NCI-H1930 (cell line): ENCODE results near the gene MAL.

Experiments
- DNase-seq, 2 experiments: peaks; one replicate each; lab custom pipeline; 2025; lab: John Stamatoyannopoulos, UW

Gene MAL

GRCh38 chr2:95061601-95062183 lies 36.2 kb downstream of the MAL start:
- DNase-seq, result no peak

DNA sequence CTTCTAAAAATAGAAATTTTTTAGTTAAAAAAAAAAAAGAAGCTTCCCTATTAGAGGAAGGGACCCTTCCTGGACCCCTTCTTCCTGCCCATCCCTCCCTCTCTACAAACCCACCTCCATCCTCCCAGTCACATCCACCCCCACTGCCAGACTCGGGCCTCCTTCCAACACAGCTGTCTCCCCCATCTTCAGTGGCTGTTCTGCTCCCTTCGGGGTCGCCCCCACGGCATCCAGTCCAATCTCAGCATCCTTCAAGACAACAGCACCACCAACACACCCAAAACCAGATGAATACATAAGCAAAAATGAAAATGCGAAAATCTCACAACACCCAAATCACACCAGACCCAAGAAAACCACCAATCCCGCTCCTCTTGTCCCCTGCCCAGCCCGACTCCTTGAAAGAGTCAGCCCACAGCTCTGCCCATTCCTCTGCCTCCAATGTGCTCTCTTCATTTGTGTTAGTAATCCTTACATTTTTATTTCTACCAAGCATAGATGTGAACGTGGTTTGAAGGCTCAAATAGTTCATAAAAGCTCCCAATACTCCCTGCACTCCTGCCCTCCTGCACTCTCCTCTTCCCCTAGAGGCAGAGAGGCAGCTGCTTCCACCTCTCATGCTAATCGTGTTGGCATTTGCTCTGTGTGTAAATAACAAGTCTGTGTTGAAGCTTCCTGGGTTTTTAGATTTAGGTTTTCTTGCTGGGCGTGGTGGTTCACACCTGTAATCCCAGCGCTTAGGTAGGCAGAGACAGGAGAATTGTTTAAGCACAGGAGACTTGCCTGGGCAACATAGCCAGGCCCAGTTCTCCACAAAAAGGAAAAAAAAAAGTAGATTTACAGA lies 37.0 kb downstream of the MAL start:
- no peak for DNase-seq

DNA sequence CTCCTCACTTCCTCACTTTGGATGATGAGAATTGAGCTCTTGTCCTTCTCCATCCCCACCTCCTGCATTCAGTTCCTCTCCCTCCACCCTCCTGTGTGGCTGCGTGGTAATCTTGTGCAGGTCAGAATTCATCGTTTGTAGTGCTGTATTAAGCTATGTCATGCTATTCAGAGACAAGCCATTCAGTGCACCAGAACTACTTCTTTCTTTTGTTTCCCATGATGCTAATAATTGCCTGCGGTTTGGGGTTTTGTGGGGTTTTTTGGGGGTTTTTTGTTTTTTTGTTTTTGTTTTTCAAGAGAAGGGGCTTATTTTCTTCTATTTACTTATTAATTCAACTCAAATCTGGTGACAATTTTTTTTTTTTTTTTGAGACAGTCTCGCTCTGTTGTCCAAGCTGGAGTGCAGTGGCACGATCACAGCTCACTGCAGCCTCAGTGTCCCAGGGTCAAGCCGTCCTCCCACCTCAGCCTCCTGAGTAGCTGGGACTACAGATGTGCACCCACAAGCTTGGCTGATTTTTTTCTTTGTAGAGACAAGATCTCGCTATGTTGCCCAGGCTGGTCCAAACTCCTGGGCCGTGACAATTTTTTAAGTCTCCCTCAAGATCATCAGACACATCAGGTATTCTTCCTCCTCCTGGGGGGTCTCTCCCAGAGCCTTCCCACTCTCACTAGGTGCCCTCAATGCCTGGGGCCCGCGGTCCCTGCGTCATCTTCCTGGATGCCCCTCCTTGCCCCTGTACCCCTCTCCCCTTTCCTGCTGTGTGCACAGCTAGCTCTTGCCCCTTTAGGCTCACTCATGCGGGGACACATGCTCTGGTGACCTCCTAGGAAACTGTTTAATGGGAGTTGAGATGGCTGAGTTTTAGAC lies 37.8 kb downstream of the MAL start:
- DNase-seq, result no peak

GRCh38 chr2:95068256-95068655 lies 42.7 kb downstream of the MAL start:
- no peak for DNase-seq

DNA sequence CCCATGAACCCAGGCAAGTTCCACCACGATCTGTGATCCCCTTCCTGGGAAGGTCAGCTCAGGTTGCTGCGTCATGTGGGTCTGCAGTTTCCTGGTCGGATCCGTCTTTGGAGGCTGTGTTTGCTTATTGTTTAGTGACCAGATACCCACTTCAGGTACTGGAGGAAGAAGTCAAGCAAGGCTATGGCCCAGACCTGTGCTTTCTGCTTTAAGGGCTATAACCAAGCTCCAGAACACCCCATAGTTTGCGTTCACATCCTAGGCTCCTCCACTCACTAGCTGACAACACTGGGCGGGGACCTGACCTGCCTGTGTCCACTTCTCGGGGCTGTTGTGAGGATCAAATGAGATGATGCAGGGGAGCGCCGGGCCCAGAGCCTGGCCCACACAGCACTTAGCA lies 44.0 kb downstream of the MAL start:
- no peak for DNase-seq

DNA sequence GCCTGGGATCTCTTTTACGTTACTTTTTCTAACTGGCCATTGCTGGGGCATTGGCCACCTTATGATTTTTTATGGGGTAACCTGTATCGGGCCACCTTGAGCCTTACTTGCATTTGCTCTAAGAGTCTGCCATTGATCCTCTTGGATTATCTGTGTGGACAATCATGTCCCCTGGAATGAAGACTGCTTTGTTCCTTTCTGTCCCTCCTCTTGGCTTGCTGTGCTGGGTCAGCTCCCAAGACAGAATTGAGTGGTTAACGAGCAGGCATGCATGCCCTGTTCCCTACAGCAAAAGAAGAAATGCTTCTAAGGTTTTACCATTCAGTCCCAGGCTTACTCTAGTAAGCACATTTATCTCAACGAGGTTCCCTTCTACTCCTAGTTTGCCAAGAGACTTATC lies 46.3 kb downstream of the MAL start:
- no peak for DNase-seq

DNA sequence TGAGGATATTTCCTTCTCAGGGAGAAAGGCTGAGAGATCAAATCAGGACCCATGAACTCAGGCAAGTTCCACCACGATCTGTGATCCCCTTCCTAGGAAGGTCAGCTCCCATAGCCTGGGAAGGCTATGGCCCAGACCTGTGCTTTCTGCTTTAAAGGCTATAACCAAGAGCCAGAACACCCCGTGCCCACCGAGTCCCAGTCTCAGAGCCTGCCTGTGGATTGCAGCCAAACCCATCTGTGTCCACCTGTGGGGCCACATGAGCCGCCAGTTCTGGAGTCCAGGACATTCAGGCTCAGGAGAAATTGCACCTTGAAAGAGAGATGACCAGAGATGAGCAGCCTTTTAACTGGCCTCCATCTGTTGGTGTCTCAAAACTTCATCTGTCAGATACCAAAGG lies 46.9 kb downstream of the MAL start:
- DNase-seq, result no peak

DNA sequence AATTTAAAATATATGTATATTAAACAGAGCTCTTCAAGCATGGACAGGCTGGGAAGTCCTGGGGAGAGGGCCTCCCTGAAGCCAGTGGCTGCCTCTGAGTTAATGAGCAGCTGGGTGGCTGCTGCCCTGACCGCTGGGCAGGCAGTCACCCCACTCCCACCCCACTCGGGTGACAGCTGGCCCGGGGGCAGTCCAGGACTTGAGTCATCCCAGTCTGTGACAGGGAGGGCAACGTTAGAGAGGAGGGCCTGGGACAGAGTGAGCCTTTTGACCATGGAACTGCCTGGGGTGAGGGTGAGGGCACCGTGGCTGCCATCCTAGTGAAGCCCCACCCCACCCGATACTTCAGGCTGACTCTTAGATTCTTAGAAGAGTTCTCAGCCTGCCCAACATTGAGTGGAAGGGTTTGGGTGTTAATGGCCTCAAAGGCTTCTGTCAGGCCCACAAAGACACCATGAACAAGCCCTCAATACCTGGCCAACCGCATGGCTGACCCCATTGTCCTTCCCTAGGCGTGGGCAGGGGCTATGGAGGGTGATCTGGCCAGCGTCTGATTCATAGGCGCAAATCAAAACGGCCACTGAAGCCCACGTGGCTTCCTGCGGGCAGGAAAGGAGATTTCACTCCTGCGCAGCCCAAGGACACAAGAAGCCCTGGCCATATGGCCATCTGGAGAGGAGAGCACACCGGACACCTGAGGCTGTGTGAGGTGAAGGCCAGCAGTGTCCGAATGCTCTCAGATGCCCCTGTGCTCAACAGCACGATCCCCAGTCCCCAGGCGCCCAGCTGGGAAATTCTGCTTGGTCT lies 48.6 kb downstream of the MAL start:
- DNase-seq, result no peak

DNA sequence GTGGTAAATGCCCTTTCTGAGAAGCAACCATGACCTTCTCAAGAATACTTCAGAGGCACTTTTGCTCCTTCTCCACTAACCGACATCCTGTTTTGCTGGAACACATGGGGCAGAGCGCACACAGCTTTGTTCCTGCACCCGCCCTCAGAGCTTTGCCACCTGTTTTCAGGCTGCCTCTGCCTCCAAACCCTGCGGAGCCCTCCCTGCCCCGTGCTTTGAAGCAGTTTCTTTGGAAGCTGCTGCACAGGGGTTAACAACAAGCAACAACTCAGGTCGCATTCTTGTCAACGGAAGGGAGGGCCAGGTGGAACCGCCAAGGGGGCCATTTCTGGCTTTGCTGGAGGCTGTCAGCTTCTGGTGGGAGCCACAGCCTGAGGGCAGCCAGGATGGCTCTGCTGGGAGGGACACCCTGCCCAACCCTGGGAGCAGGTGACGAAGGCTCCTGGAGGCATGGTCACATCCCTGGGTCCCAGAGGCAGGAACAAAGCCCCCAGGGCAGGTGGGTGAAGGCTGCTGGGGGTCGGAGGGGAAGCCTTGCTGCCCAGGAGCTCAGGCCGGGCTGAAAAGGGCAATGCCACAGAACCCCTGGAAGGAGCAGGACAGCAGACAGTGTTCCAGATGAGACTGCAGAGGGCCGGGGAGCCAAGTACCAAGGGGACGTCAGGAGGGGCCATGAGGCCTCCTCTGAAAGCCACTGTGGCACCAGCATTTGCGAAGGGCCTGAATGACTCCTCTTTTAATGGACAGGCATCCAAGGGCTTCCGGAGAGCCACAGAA lies 49.3 kb downstream of the MAL start:
- no peak for DNase-seq

GRCh38 chr2:95075440-95076132 lies 50.1 kb downstream of the MAL start:
- DNase-seq, result no peak

DNA sequence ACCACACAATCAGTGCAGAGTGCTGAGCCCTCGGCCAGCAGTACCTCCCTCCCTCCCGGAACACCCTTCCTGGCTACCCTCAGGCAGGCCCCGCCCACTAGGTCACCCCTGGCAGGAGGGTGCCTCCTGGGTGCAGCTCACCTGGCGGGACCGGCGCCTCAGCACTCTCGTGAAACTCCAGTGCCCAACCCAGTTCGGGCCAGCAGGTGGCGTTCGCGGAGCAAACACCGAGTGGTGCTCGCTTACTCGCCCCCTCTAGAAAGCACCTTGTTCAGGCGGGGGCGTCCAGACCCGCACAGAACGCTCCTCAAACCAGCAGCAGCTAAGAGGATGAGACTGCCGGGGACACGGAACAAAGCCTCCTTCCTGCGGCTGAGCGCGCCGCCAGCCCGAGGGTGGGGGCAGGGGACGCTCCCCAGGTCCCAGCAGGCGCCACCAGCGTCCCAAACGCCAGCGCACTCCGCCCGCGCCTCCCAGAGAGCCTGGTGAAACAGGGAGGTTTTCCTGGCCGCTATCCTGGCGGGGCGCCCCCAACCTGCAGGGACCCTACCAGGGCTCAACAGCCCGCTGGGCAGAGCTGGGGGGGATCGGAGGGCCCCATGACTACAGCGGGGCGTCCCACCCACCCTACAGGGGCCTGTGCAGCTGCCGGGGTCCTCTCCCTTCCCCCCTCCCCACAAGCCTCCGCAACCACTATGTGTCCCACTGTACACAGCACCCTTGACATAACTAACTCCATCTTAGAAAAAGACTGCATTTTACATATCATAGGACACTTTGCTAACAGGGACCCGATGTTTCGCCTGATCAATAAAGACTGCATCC lies 51.4 kb downstream of the MAL start:
- DNase-seq, result peak; percentile 77 to 86

DNA sequence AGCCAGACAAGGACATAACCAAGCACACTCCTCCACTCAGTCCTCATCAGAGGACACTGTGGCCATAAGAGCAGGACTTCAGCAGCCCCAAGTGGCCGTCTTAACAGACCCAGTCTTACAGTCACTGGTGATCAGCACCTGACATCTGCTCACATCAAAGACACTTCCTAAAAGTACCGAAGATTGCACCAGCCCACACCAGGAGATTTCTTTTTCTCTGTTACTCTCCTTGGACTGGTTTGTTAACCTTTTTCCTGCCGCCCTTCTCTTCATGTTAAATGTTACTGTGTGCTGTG lies 52.0 kb downstream of the MAL start:
- DNase-seq, result no peak

GRCh38 chr2:95077861-95078603 lies 52.5 kb downstream of the MAL start:
- DNase-seq, result no peak

DNA sequence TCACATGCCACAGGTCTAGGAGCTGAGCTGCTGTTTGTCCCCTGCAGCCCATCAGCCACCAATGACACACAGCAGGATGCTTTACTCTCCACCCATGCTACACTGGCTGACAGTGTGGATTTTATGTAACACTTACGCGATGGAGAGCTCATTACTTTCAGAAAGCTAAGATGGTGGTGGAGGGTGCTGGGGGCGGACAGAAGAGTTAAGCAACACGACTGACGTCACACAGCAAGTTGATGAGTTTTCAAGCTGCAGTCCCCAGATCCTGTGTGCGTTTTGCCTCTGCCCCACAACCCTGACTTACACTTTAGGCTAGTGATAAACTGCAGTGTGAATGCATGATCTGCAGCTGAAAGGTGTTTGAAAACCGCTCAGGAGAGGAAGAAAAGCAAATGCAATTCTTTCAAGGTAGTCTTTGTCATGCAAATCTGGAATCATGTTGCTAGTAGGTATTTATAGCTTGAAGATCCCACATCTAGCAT lies 53.7 kb downstream of the MAL start:
- DNase-seq, result no peak

- DNase-seq, result no peak
Measured at GRCh38 chr2:95082477-95082876, 57.0 kb downstream of the MAL start.

DNA sequence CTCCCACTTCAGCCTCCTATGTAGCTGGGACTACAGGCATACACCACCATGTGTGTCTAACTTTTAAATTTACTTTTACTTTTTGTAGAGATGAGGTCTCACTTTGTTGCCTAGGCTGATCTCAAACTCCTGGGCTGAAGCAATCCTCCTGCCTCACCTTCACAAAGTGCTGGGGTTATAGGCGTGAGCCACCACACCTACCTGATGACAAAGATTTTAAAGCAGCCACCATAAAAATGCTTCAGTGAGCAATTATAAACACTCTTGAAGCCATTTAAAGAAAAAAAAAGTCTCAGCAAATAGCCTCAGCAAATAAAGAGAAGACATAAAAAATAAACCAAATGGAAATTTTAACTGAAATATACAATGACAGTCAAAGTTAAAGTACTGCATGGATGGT lies 60.5 kb downstream of the MAL start:
- no peak for DNase-seq

DNA sequence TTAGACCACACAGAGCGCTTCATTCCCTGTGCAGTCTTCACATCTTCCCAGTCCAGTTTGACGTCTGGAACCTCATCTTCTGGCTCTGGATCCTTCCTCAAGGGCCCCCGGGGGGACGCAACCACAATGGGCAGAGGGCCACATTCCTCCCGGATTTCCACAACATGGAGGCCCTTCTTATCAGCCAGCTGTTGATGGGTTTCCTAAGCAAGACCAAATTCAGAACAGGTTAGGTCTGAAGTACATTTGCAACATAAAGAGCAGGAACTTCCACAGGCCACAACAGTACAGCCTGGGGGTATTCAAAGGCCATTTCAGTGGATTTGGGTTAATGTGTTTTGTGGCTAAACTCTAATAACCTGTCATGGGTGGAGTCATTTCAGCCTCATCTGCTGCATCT lies 61.9 kb downstream of the MAL start:
- DNase-seq, result no peak

DNA sequence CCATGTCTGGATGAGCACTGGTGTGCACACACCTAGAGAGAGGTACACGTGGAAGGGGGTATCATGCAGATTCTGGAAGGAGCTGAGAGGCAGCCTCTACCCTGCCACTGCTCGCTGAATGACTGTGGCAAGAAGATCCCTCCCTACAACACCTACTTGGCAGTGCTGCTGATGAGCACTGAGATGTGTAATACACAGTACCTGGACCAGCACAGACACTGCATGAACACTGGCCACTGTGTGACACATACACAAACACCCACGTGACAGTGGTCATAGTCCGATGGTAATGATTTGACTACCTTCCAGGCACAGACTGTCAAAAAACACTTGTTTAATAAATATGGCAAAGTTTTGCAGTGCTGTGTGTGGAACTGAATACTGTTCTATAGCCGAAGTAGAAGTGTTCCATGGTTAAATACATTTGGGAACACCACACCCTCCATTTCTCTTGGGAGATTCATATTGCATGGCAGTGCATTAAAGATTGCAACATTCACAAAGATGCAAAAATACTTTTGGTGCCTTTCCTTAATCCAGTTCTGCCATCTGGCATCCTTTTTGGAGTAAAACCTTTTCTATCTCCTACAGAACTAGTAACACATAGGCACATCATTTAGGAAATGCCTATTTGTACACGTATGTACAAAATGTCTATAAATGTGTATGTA lies 66.5 kb downstream of the MAL start:
- no peak for DNase-seq
